OCI-LY1 (cell line): ENCODE results near the gene CDK5R2.

ENCODE experiments used
- CTCF ChIP-seq: fragments of 200-600 bp; sonication (generic), shearing (Covaris generic); IDR thresholded peaks from 2 replicates; pipeline ENCODE4 v1.5.1; 2017; ENCODE audit warnings: mild to moderate bottlenecking, antibody characterized with exemption, low read length, moderate library complexity, mixed read lengths
- EZH2 ChIP-seq: fragments of 200-600 bp; sonication (generic), shearing (Covaris generic); IDR thresholded peaks from 2 replicates; pipeline ENCODE4 v1.8.0; 2017; ENCODE audit warnings: borderline replicate concordance, mixed run types, mild to moderate bottlenecking, antibody characterized with exemption, low read length, moderate library complexity, mixed read lengths

- TF ChIP-seq CTCF (no peak), EZH2 (no peak)
Observed at GRCh38 chr2:218959761-218960308, 369 bp downstream of the CDK5R2 start.
